PC-9 (cell line): Measurements from ENCODE around the gene MYO1H. TPM values are rescaled to one million over a fixed set of nuclear protein-coding genes. Genes with fewer than 3 reads are reported as not detected.

Experiments
- BruUV-seq: library from RNA; stranded (reverse); fragments of 400-500 nt; replicated peaks from 2 replicates; lab custom pipeline; 2021; lab: Mats Ljungman, UMichigan
- CTCF ChIA-PET: fragments of 300-600 bp; sonication (Branson Sonifier 250); formaldehyde crosslinking; loops from one replicate; lab custom pipeline; 2022; ENCODE audit warnings: antibody characterized with exemption; lab: Charles Lee
- POLR2A ChIA-PET: fragments of 300-600 bp; sonication (Branson Sonifier 250); formaldehyde crosslinking; loops from one replicate; lab custom pipeline; 2022; ENCODE audit warnings: antibody characterized with exemption; ENCODE audit not compliant: unreplicated experiment; lab: Charles Lee
- DNase-seq, 2 experiments: peaks; one replicate each; pipeline versions ENCODE4 v3.0.0 to v3.0.0-alpha.2; 2015 to 2022; ENCODE audit warnings: mixed read lengths in 1 of 2
- H2AFZ ChIP-seq: fragments of 200-600 bp; sonication (generic); 2 replicates; pipeline ENCODE4 v1.8.1; 2017; ENCODE audit warnings: antibody characterized with exemption
- H3F3A ChIP-seq: fragments of 200-600 bp; sonication (generic); 2 replicates; pipeline ENCODE4 v1.8.1; 2017; ENCODE audit warnings: antibody characterized with exemption, mild to moderate bottlenecking, low read depth; ENCODE audit not compliant: insufficient read depth
- H3K27ac ChIP-seq: fragments of 200-600 bp; sonication (generic); 2 replicates; pipeline ENCODE4 v1.6.1; 2016; ENCODE audit warnings: mixed run types
- H3K27me3 ChIP-seq: fragments of 200-600 bp; sonication (generic); 2 replicates; pipeline ENCODE4 v1.6.1; 2016; ENCODE audit warnings: low read depth, mixed run types; ENCODE audit not compliant: insufficient read depth
- H3K36me3 ChIP-seq: fragments of 200-600 bp; sonication (generic); 2 replicates; pipeline ENCODE4 v1.6.1; 2016; ENCODE audit warnings: low read depth, mixed run types
- H3K4me1 ChIP-seq: fragments of 200-600 bp; sonication (generic); replicated peaks from 2 replicates; pipeline ENCODE4 v1.6.1; 2016; ENCODE audit warnings: mixed run types; ENCODE audit not compliant: insufficient read depth
- H3K4me2 ChIP-seq: fragments of 200-600 bp; sonication (generic); 2 replicates; pipeline ENCODE4 v1.6.1; 2017; ENCODE audit warnings: mixed run types
- H3K4me3 ChIP-seq: fragments of 200-600 bp; sonication (generic); 2 replicates; pipeline ENCODE4 v1.6.1; 2016; ENCODE audit warnings: mixed run types
- H3K79me2 ChIP-seq: fragments of 200-600 bp; sonication (generic); 2 replicates; pipeline ENCODE4 v1.6.1; 2017; ENCODE audit warnings: low read depth, mixed run types
- H3K9me2 ChIP-seq: fragments of 200-600 bp; sonication (generic); 2 replicates; pipeline ENCODE4 v1.8.1; 2017; ENCODE audit warnings: mild to moderate bottlenecking; ENCODE audit not compliant: insufficient read depth
- H3K9me3 ChIP-seq: fragments of 200-600 bp; sonication (generic); 2 replicates; pipeline ENCODE4 v1.8.1; 2016; ENCODE audit warnings: low read depth; ENCODE audit not compliant: insufficient read depth
- H4K20me1 ChIP-seq: fragments of 200-600 bp; sonication (generic); 2 replicates; pipeline ENCODE4 v1.8.1; 2017; ENCODE audit not compliant: insufficient read depth
- EZH2 ChIP-seq: fragments of 200-600 bp; sonication (generic); IDR thresholded peaks from 2 replicates; pipeline ENCODE4 v1.8.0; 2017; ENCODE audit warnings: antibody characterized with exemption, low read depth
- intact Hi-C: fragments of 100-400 bp; cut with micrococcal nuclease; formaldehyde crosslinking; loops from one replicate; pipeline ENCODE4 v1.10.0; 2022; ENCODE audit not compliant: unreplicated experiment
- total RNA-seq: library from RNA; stranded (reverse); gene quantifications from 2 replicates; pipeline ENCODE4 v1.2.3, GENCODE V29; 2021
- TF ChIP-seq, protein P1 (sequence below): fragments of 200-600 bp; sonication (generic); conservative IDR thresholded peaks from 2 replicates; pipeline ENCODE4 v1.6.1; 2017; ENCODE audit warnings: mixed run types, antibody characterized with exemption, mild to moderate bottlenecking, moderate library complexity

The MYO1H gene
- total RNA-seq, 1 experiment from 2014 or later = not detected

DNA sequence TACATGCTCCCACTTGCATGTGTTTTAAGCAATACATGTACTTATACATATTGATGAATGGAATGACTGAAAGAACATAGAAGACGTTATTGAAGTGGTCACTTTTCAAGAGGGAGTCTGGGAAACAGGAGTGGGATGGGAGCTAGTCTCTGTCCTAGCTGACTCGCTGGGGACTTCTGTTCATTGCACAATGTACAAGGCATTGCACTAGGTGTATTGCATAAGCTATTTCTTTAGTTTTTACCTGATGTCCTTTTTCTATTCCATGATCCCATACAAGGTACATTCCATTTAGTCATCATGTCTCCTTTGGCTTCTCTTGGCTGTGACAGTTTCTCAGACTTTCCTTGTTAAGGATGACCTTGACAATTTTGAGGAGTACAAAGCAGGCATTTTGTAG lies 4.0 kb upstream of the MYO1H start:
- H2AFZ ChIP-seq = no peak overlapping the region
- H3K9me2 ChIP-seq = no peaks in the 10 kb centered on the region
- ChIA-PET CTCF (no interaction called here), POLR2A (no interaction called here)
- DNase-seq = no peak
- no peak overlapping the region for H3K27ac ChIP-seq
- H3K27me3 ChIP-seq = peaks cover 11% of the 10 kb centered on the region; the same call in 1 of the 2 replicates
- no peak overlapping the region for H3K4me2 ChIP-seq
- H3K79me2 ChIP-seq = no peaks in the 10 kb centered on the region
- H3K4me1 ChIP-seq = no peaks in the 10 kb centered on the region
- no peak overlapping the region for H3K4me3 ChIP-seq
- H4K20me1 ChIP-seq = no peaks in the 10 kb centered on the region
- BruUV-seq = no TSS peak
- no peak for TF ChIP-seq EZH2
- TF ChIP-seq, protein P1, sequence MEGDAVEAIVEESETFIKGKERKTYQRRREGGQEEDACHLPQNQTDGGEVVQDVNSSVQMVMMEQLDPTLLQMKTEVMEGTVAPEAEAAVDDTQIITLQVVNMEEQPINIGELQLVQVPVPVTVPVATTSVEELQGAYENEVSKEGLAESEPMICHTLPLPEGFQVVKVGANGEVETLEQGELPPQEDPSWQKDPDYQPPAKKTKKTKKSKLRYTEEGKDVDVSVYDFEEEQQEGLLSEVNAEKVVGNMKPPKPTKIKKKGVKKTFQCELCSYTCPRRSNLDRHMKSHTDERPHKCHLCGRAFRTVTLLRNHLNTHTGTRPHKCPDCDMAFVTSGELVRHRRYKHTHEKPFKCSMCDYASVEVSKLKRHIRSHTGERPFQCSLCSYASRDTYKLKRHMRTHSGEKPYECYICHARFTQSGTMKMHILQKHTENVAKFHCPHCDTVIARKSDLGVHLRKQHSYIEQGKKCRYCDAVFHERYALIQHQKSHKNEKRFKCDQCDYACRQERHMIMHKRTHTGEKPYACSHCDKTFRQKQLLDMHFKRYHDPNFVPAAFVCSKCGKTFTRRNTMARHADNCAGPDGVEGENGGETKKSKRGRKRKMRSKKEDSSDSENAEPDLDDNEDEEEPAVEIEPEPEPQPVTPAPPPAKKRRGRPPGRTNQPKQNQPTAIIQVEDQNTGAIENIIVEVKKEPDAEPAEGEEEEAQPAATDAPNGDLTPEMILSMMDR = no peak
- no peaks in the 10 kb centered on the region for H3F3A ChIP-seq
- H3K9me3 ChIP-seq = no peaks in the 10 kb centered on the region
- intact Hi-C loops = no loop called here
- no peaks in the 10 kb centered on the region for H3K36me3 ChIP-seq

DNA sequence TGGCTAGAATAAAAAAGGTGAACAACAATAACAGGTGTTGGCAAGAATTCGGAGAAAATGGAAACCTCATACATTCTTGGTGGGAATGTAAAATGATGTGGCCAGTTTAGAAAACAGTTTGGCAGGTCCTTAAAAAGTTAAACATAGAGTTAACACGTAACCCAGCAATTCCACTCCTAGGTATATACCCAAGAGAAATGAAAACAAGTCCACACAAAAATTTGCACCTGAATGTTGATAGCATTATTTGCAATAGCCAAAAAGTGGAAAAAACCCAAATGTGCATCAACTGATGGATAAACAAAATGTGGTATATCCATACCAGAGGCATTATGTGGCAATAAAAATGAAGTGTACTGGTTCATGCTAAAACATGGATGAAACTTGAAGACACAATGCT lies 2.3 kb upstream of the MYO1H start:
- no TSS peak for BruUV-seq
- DNase-seq = no peak
- intact Hi-C loops = no loop called here
- Histone ChIP-seq H3K4me3 (no peak overlapping the region), H4K20me1 (no peaks in the 10 kb centered on the region), H3K9me3 (no peaks in the 10 kb centered on the region), H3K27ac (no peak overlapping the region), H3K79me2 (no peaks in the 10 kb centered on the region), H3K4me1 (no peaks in the 10 kb centered on the region), H3F3A (no peaks in the 10 kb centered on the region), H3K4me2 (no peak overlapping the region), H3K36me3 (no peaks in the 10 kb centered on the region), H3K9me2 (no peaks in the 10 kb centered on the region), H3K27me3 (peaks cover 22% of the 10 kb centered on the region; the same call in 1 of the 2 replicates), H2AFZ (no peak overlapping the region)
- POLR2A ChIA-PET = no interaction called here
- CTCF ChIA-PET = no interaction called here
- TF ChIP-seq, protein P1 = no peak
- no peak for TF ChIP-seq EZH2

DNA sequence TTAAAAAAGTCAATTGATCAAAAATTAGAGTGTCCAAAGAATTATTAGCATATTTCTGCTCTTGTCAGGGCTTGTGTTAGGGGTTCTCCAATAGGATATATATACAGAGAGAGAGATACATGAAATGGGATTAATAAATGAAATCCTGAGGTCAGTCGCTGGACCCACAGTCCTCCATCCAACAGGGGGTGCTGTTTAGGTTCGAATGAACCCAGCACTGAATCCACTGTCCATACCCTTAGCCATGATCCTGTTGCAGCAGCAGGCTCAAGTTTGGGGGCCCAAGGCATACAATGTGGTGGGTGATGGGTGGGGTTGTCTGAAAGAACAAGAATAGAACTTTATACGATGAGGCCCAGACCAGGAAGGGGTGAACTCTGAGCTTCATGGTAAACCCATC lies 780 bp upstream of the MYO1H start:
- no peak for DNase-seq
- H3K79me2 ChIP-seq = no peaks in the 10 kb centered on the region
- POLR2A ChIA-PET = no interaction called here
- H3K36me3 ChIP-seq = no peaks in the 10 kb centered on the region
- no peaks in the 10 kb centered on the region for H3K4me1 ChIP-seq
- H4K20me1 ChIP-seq = no peaks in the 10 kb centered on the region
- CTCF ChIA-PET = no interaction called here
- no peak overlapping the region for H3K27ac ChIP-seq
- TF ChIP-seq, protein P1 = peak; percentile 42; the same call in 1 of the 2 replicates
- TF ChIP-seq EZH2 = no peak
- no TSS peak for BruUV-seq
- no peaks in the 10 kb centered on the region for H3K9me2 ChIP-seq
- H3K9me3 ChIP-seq = no peaks in the 10 kb centered on the region
- no peak overlapping the region for H3K4me3 ChIP-seq
- H3K4me2 ChIP-seq = no peak overlapping the region
- H2AFZ ChIP-seq = no peak overlapping the region
- H3K27me3 ChIP-seq = peaks cover 32% of the 10 kb centered on the region
- H3F3A ChIP-seq = no peaks in the 10 kb centered on the region
- intact Hi-C loops = no loop called here
